Activated T-helper 17 cell treated with anti-CD3 and anti-CD28 coated beads, Interleukin-2, amount 50 U/mL, for 72 hours (primary cell): Measurements from ENCODE around the gene CTRB1. TPM values are rescaled to one million over a fixed set of nuclear protein-coding genes. Genes with fewer than 3 reads are reported as not detected.
"Not testable (repeated sequence)": the region's sequence is repeated elsewhere in the genome, so short reads cannot be mapped to it uniquely, and the experiment has no call there.

Experiments
- ATAC-seq: fragments of 150-1000 bp; cut with Tn5 transposase; replicated peaks from 2 replicates; pipeline ENCODE4 v1.10.0; 2021; ENCODE audit warnings: mild to moderate bottlenecking, moderate library complexity
- H3K27ac Mint-ChIP-seq: one replicate; pipeline ENCODE4 v1.8.0; 2022; ENCODE audit warnings: mixed read lengths
- H3K27me3 Mint-ChIP-seq: one replicate; pipeline ENCODE4 v1.8.0; 2022; ENCODE audit warnings: mixed read lengths
- H3K36me3 Mint-ChIP-seq: one replicate; pipeline ENCODE4 v1.8.0; 2022; ENCODE audit warnings: low read depth, mild to moderate bottlenecking, mixed read lengths
- H3K4me1 Mint-ChIP-seq: one replicate; pipeline ENCODE4 v1.8.0; 2022; ENCODE audit warnings: mixed read lengths
- H3K4me3 Mint-ChIP-seq: one replicate; pipeline ENCODE4 v1.8.0; 2022; ENCODE audit warnings: mild to moderate bottlenecking, mixed read lengths
- H3K9me3 Mint-ChIP-seq: one replicate; pipeline ENCODE4 v1.8.0; 2022; ENCODE audit warnings: mixed read lengths
- total RNA-seq, 2 donors: library from RNA; stranded (reverse); gene quantifications; one replicate each; pipeline ENCODE4 v1.2.3, GENCODE V29; 2022

The CTRB1 gene
- total RNA-seq, 2 donors from 2014 or later = not detected

DNA sequence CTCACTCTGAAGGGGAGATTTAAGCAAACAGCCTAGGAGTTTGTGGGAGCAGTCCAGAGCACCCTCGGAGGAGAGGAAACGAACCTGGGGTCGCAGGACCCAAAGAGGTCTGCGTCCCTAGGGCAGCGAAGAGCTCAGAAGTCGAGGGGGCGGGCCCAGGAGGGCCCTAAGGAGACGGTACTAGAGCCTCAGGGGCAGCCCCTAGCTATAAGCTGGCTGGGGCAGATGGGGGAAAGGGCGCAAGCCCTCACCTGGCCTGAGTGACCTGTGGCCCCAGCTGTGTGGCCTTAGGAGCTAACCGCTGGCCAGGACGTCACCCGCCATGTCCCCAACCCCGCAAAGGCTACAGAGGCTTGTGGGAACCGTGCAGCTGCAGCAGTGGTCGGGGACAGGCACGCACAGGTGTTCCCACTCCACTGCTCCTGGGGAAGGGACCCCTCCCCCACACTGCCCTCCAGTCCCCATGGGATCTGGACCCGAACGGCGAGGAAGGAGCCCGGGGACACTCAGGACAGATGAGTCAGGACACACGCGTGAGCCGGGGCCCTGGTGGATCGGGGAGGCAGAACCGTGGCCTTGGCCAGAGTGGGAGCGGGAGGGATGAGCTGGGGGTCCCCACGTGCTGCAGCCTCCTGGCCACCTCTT lies 9.8 kb upstream of the CTRB1 start:
- H3K36me3 Mint-ChIP-seq = no peaks in the 10 kb centered on the region
- H3K9me3 Mint-ChIP-seq = no peaks in the 10 kb centered on the region
- no peaks in the 10 kb centered on the region for H3K4me1 Mint-ChIP-seq
- no peaks in the 10 kb centered on the region for H3K27me3 Mint-ChIP-seq
- no peak overlapping the region for H3K27ac Mint-ChIP-seq
- ATAC-seq = no peak
- no peak overlapping the region for H3K4me3 Mint-ChIP-seq

DNA sequence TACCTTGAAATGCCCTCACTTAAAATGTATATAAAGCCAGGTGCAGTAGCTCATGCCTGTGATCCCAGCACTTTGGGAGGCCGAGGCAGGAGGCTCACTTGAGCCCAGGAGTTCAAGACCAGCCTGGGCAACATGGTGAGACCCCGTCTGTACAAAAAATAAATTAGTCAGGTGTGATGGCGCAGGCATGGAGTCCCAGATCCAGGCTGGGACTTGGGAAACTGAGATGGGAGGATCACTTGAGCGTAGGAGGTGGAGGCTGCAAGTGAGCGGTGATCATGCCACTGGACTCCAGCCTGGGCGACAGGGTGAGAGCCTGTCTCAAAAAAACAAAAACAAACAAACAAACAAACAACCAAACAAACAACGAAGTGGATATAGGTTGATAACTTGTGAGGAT lies 9.3 kb upstream of the CTRB1 start:
- not testable (repeated sequence) for H3K27me3 Mint-ChIP-seq, H3K9me3 Mint-ChIP-seq, H3K4me3 Mint-ChIP-seq, H3K27ac Mint-ChIP-seq, H3K4me1 Mint-ChIP-seq, ATAC-seq, H3K36me3 Mint-ChIP-seq

DNA sequence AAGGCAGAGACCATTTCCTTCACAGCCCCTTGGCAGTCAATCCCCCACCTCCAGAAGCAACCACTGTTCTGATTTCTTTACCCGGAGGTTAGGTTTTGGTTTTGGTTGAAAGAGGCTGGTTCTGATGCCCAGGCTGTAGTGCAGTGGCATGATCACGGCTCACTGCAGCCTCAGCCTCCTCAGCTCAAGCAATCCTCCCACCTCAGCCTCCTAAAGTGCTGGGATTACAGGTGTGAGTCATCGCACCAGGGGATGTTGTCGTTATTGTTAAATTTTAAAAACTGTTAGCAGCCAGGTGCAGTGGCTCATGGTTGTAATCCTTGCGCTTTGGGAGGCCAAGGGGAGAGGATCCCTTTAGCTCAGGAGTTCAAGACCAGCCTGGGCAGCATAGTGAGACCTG lies 8.8 kb upstream of the CTRB1 start:
- H3K4me1 Mint-ChIP-seq = no peaks in the 10 kb centered on the region
- no peak overlapping the region for H3K27ac Mint-ChIP-seq
- H3K27me3 Mint-ChIP-seq = no peaks in the 10 kb centered on the region
- no peaks in the 10 kb centered on the region for H3K9me3 Mint-ChIP-seq
- no peaks in the 10 kb centered on the region for H3K36me3 Mint-ChIP-seq
- ATAC-seq = no peak
- no peak overlapping the region for H3K4me3 Mint-ChIP-seq

DNA sequence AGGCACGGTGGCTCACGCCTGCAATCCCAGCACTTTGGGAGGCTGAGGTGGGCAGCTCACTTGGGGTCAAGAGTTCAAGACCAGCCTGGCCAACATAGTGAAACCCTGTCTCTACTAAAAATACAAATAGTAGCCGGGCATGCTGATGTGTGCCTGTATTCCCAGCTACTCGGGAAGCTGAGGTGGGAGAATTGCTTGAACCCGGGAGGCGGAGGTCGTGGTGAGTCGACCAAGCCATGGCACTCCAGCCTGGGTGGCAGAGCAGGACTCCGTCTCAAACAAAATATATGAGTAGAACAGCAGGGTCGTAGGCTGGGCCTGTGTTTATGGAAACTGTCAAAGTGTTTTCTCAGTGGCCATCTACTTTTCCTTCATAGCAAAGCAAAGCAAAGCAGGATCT lies 7.5 kb upstream of the CTRB1 start:
- not testable (repeated sequence) for H3K27ac Mint-ChIP-seq, H3K4me3 Mint-ChIP-seq, H3K4me1 Mint-ChIP-seq, H3K27me3 Mint-ChIP-seq, H3K36me3 Mint-ChIP-seq, H3K9me3 Mint-ChIP-seq, ATAC-seq

DNA sequence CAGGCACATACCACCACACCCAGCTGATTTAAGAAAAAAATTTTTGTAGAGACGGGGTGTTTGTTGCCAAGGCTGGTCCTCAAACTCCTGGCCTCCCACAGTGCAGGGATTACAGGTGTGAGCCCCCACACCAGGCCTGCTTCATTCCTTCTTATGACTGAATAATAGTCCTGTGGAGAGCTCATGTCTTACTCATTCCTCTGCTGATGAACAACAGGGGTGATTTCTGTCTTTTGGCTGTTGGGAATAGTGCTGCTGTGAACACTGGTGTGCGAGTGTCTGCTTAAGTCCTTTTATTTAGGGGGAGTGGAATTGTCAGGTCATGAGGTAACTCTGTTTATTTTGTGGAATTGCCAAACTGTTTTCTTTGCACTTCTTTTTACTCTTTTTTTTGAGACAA lies 2.7 kb upstream of the CTRB1 start:
- Mint-ChIP-seq H3K27me3 (no peaks in the 10 kb centered on the region), H3K4me1 (peaks cover 11% of the 10 kb centered on the region), H3K4me3 (no peak overlapping the region), H3K27ac (no peak overlapping the region), H3K36me3 (no peaks in the 10 kb centered on the region), H3K9me3 (no peaks in the 10 kb centered on the region)
- ATAC-seq = no peak

DNA sequence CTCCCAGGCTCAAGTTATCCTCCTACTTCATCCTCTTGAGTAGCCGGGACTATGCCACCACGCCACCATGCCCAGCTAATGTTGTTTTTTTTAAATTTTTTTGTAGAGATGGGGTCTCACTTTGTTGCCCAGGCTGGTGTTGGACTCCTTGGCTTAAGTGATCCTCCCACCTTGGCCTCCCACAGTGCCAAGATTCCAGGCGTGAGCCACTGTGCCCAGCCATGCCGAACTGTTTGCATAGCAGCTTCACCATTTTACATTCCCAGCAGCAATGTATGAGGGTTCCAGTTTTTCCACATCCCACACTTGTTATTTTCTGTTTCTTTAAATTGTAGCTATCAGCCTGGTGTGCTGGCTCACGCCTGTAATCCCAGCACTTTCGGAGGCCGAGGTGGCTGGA lies 2.2 kb upstream of the CTRB1 start:
- Mint-ChIP-seq H3K27ac (no peak overlapping the region), H3K4me3 (no peak overlapping the region), H3K27me3 (no peaks in the 10 kb centered on the region), H3K36me3 (no peaks in the 10 kb centered on the region), H3K9me3 (no peaks in the 10 kb centered on the region), H3K4me1 (peaks cover 11% of the 10 kb centered on the region)
- ATAC-seq = no peak

DNA sequence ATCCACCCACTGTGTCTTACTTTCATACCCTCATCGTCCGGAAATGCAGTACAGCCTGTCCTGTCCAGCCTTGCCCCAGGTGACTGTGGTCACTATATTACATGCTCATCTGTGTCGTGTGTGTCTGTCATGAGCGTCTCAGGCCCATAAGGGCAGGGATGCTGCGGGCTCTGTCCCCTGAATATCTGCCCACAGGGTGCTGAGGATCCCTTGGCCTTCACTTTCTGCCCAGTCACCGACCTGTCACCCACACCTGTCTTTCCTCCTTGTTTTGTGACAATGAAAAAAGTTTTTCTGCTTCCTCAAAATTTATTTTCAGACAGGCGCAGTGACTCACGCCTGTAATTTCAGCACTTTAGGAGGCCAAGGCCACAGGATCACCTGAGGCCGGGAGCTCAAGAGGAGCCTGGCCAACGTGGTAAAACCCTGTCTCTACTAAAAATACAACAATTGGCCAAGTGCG lies 1.4 kb upstream of the CTRB1 start:
- ATAC-seq = no peak
- Mint-ChIP-seq H3K27ac (no peak overlapping the region), H3K4me3 (no peak overlapping the region), H3K4me1 (peaks cover 11% of the 10 kb centered on the region), H3K9me3 (no peaks in the 10 kb centered on the region), H3K36me3 (no peaks in the 10 kb centered on the region), H3K27me3 (no peaks in the 10 kb centered on the region)

DNA sequence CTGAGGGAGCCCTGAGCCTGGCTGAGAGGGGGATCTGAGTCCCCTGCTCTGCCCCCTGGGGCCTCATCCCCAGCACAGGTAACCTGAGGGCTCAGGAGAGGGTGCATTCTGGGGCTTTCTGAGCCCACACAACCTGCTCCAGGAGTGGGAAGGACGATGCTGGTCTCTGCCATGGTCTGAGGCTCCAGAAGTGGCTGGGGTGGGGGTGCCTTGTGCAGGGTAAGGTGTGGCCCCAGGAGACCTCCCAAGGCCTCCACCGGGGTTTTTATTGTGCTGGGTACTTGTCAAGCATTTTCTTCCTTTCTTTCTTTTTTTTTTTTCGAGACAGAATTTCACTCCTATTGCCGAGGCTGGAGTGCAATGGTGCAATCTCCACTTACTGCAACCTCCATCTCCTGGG lies 300 bp downstream of the CTRB1 start:
- H3K27ac Mint-ChIP-seq = no peak overlapping the region
- no peak for ATAC-seq
- no peaks in the 10 kb centered on the region for H3K9me3 Mint-ChIP-seq
- H3K4me1 Mint-ChIP-seq = peaks cover 11% of the 10 kb centered on the region
- no peaks in the 10 kb centered on the region for H3K27me3 Mint-ChIP-seq
- no peaks in the 10 kb centered on the region for H3K36me3 Mint-ChIP-seq
- H3K4me3 Mint-ChIP-seq = peak overlapping the region; percentile 85

DNA sequence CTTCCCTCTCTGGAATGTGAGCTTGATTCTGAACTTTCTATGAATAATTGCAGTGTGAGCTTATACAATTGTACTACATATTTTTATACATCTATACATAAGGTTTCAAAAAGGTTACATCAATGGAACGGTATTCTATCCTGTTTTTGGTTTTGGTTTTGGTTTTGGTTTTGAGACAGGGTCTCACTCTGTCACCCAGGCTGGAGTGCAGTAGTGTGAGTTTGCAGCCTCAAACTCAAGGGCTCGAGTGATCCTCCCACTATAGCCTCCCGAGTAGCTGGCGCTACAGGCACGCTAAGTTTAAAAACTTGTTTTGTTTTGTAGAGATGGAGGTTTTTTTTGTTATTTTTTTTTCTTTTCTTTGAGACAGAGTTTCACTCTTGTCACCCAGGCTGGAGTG lies 1.1 kb downstream of the CTRB1 start:
- Mint-ChIP-seq H3K27me3 (no peaks in the 10 kb centered on the region), H3K4me3 (peak overlapping the region; percentile 85), H3K4me1 (peaks cover 11% of the 10 kb centered on the region), H3K36me3 (no peaks in the 10 kb centered on the region), H3K27ac (peak overlapping the region; percentile 95), H3K9me3 (no peaks in the 10 kb centered on the region)
- peak; percentile 80 for ATAC-seq

DNA sequence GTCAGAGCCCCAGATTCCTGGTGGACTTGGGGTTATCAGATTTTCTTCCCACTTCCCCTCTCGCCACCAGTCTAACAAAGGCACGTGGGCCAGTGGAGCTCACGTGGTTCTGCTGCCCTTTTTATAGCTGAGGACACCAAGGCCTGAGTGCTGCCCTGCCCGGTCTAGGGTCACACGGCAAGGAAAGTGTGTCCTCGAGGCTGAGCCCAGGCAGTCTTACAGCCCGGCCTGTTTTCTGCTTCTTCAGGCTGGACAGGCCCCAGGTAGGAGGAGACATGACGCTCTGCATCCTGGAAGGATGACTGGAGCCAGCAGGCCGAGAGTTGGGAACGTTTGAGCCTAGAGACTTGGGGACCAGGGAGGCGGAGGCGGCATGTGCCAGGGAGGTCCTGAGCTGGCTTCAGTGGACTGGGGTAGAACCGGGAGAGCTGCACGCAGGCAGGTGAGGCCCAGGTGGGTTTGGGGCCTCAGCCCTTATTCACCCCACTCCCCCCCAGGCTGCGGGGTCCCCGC lies 3.5 kb downstream of the CTRB1 start:
- no peak overlapping the region for H3K27ac Mint-ChIP-seq
- H3K4me1 Mint-ChIP-seq = peaks cover 11% of the 10 kb centered on the region
- H3K9me3 Mint-ChIP-seq = no peaks in the 10 kb centered on the region
- ATAC-seq = no peak
- no peaks in the 10 kb centered on the region for H3K36me3 Mint-ChIP-seq
- peaks cover 1% of the 10 kb centered on the region for H3K27me3 Mint-ChIP-seq
- H3K4me3 Mint-ChIP-seq = no peak overlapping the region

DNA sequence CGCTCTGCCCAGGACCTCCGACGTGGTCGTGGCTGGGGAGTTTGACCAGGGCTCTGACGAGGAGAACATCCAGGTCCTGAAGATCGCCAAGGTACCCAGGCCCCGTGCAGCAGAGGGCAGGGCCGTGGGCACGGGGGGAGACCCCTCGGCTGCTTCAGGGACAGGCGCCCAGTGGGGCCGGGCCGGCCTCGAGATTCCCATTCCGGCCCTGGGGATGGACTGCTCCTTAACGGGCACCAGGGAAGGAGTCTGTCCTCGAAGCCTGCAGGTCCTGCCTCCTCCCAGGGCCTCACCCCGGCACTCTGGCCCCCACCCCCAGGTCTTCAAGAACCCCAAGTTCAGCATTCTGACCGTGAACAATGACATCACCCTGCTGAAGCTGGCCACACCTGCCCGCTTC lies 4.3 kb downstream of the CTRB1 start:
- not testable (repeated sequence) for ATAC-seq, H3K4me3 Mint-ChIP-seq, H3K36me3 Mint-ChIP-seq, H3K9me3 Mint-ChIP-seq, H3K27ac Mint-ChIP-seq, H3K27me3 Mint-ChIP-seq
- H3K4me1 Mint-ChIP-seq = peaks cover 11% of the 10 kb centered on the region

DNA sequence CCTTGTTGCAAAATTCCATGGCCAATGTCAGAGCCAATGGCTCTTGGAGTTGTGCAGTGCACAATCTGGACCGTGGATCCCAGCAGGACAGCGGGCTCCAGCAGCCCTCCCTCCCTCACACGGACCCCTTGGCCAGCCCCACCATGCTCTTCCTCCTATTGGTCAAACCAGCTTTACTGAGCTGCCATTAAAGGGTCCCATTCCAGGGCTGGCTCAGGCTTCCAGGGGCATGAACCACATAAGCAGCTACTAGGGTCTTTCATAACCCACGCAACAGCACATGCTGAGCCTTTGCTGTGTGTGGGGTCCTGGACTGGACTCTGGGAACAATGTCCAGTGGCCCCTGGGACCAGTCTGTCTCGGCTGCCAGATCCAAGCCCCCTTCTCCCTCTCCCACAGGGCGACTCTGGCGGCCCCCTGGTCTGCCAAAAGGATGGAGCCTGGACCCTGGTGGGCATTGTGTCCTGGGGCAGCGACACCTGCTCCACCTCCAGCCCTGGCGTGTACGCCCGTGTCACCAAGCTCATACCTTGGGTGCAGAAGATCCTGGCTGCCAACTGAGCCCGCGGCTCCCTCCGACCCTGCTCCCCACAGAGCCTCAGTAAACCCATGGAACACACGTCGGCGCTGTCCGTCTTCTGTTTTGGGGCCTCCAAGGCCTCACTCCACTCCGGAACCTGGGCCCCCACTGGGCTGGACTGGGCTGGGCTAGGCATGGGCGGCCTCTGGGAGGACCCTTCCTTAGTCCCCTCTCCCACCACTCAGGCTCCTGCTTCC lies 5.7 kb downstream of the CTRB1 start:
- no peaks in the 10 kb centered on the region for H3K9me3 Mint-ChIP-seq
- H3K36me3 Mint-ChIP-seq = no peaks in the 10 kb centered on the region
- H3K27ac Mint-ChIP-seq = no peak overlapping the region
- peaks cover 4% of the 10 kb centered on the region for H3K27me3 Mint-ChIP-seq
- ATAC-seq = no peak
- no peak overlapping the region for H3K4me3 Mint-ChIP-seq
- peaks cover 10% of the 10 kb centered on the region for H3K4me1 Mint-ChIP-seq

DNA sequence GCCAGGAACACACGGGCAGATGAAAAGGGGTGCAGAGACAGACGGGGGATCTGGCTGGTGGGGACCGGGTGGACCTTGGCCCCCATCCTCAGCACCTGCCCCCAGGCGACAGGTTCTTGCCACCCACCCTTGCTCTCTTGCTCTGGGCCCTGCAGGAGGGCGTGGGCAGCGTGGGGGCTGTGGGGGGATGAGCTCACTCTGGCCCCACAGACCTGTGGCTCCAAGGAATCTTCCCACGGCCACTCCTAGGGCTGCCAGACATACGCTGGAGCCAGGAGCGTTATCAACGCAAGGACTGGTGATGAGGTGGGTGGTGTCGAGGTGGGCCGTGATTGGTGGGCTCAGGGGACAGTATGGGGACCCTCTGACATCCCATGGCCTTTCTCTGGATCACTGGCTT lies 6.3 kb downstream of the CTRB1 start:
- H3K9me3 Mint-ChIP-seq = no peaks in the 10 kb centered on the region
- peaks cover 5% of the 10 kb centered on the region for H3K4me1 Mint-ChIP-seq
- no peak overlapping the region for H3K4me3 Mint-ChIP-seq
- ATAC-seq = no peak
- H3K27ac Mint-ChIP-seq = no peak overlapping the region
- peaks cover 4% of the 10 kb centered on the region for H3K27me3 Mint-ChIP-seq
- no peaks in the 10 kb centered on the region for H3K36me3 Mint-ChIP-seq

DNA sequence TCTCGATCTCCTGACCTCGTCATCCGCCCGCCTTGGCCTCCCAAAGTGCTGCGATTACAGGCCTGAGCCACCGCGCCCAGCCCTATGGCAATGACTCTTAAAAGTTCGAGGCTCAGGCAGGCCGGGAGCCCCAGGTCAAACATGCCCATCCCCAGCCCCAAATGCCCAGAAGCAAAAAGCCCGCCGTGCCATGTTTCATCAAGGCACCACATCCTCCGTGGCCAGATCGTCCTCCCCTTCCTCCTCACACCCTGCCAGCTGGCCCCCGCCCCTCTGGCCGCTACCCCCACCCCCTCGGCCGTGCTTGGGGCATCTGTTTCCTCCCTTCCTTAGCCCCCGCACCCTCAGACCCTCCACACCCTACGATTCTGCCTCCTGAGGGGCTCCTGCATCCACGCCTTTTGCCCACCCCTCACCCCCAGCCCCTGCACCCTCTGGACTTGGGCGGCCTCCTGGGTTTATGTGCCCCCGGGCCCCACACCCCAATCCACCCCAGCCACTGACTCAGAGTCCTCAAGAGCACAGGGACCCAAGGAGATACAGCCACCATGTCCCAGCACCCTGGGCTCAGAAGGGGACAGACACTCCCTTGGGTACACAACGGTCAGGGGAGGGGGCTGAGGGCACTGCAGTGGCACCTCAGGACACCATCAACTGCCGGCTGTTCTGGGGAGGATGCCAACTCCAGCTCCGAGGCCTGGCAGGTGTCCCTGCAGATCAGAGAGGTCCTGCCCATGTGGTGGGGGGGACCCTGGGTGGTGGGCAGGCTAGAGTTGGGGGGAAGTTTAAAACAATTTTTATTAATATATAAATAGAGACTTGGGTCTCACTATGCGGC lies 7.1 kb downstream of the CTRB1 start:
- H3K36me3 Mint-ChIP-seq = no peaks in the 10 kb centered on the region
- ATAC-seq = no peak
- H3K9me3 Mint-ChIP-seq = no peaks in the 10 kb centered on the region
- H3K27ac Mint-ChIP-seq = no peak overlapping the region
- H3K4me3 Mint-ChIP-seq = no peak overlapping the region
- H3K4me1 Mint-ChIP-seq = no peaks in the 10 kb centered on the region
- peaks cover 4% of the 10 kb centered on the region for H3K27me3 Mint-ChIP-seq
